Upper lobe of left lung (tissue), 4 donors: ENCODE measurements around the gene NME1.

Experiments used
- EP300 ChIP-seq, 4 donors: sonication (generic); formaldehyde crosslinking; IDR thresholded peaks; one replicate each; pipeline ENCODE4 v1.5.1; 2017; ENCODE audit warnings: antibody characterized with exemption in 4 of 4, control low read depth in 2 of 4
- POLR2A ChIP-seq, 4 donors: fragments of 450-650 bp; IDR thresholded peaks; one replicate each; pipeline ENCODE4 v1.5.1; 2016 to 2017; ENCODE audit warnings: antibody characterized with exemption in 4 of 4, mild to moderate bottlenecking in 2 of 4
- POLR2AphosphoS5 ChIP-seq, 2 donors: sonication (generic); formaldehyde crosslinking; IDR thresholded peaks; one replicate each; pipeline ENCODE4 v1.5.1; 2017; ENCODE audit warnings: antibody characterized with exemption in 2 of 2
- TF ChIP-seq, protein P1 (sequence below), 6 experiments: fragments of 450-650 bp in 4 of 6; fragments of 200-600 bp in 2 of 6; sonication (generic) in 2 of 6; IDR thresholded peaks; one replicate each; pipeline ENCODE4 v1.5.1; 2016 to 2019; ENCODE audit warnings: antibody characterized with exemption in 6 of 6

DNA sequence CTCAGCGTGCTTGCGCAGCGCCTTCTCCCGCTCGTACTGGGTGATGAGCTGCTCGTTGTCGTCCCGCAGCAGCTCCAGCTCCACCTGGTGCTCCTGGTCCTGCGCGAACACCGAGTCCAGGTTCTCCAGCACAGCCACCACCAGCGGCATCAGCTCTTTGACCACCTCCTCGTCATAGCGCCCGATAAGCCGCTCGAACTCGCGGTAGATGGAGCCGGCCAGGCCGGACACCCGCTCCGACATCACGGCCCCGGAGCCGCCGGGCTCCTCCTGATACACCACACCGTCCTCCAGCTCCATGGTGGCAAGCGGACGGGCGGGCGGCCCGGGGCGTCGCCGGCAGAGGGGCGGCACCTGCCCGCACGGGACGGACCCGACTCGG is 33.0 kb upstream of the NME1 start:
- TF ChIP-seq, protein P1, sequence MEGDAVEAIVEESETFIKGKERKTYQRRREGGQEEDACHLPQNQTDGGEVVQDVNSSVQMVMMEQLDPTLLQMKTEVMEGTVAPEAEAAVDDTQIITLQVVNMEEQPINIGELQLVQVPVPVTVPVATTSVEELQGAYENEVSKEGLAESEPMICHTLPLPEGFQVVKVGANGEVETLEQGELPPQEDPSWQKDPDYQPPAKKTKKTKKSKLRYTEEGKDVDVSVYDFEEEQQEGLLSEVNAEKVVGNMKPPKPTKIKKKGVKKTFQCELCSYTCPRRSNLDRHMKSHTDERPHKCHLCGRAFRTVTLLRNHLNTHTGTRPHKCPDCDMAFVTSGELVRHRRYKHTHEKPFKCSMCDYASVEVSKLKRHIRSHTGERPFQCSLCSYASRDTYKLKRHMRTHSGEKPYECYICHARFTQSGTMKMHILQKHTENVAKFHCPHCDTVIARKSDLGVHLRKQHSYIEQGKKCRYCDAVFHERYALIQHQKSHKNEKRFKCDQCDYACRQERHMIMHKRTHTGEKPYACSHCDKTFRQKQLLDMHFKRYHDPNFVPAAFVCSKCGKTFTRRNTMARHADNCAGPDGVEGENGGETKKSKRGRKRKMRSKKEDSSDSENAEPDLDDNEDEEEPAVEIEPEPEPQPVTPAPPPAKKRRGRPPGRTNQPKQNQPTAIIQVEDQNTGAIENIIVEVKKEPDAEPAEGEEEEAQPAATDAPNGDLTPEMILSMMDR (IDR thresholded peaks at IDR 0.05): no peak
- TF ChIP-seq POLR2AphosphoS5 (IDR thresholded peaks at IDR 0.05): no peak
- TF ChIP-seq POLR2A (IDR thresholded peaks at IDR 0.05): peak in 1 of 4 donors; percentile 39
- TF ChIP-seq EP300 (IDR thresholded peaks at IDR 0.05): no peak
